Transverse colon (tissue), 4 donors: ENCODE measurements around the gene TET2. TPM values are rescaled to one million over a fixed set of nuclear protein-coding genes. Genes with fewer than 3 reads are reported as not detected.

ENCODE experiments used
- DNase-seq: peaks from one replicate; pipeline ENCODE4 v3.0.0-alpha.2; 2019
- H3K27ac ChIP-seq, 4 donors: fragments of 200-600 bp; sonication (generic); 2 replicates each; pipeline ENCODE4 v1.5.1; 2016 to 2018; ENCODE audit warnings: inconsistent platforms in 4 of 4
- H3K27me3 ChIP-seq: fragments of 200-600 bp; sonication (generic); 2 replicates; pipeline ENCODE4 v1.5.1; 2017; ENCODE audit warnings: inconsistent platforms
- H3K36me3 ChIP-seq, 4 donors: fragments of 200-600 bp; sonication (generic); 2 replicates each; pipeline ENCODE4 v1.5.1; 2017 to 2019; ENCODE audit warnings: inconsistent platforms in 4 of 4
- H3K4me1 ChIP-seq, 4 donors: fragments of 200-600 bp; sonication (generic); 2 replicates each; pipeline ENCODE4 v1.5.1; 2017 to 2020; ENCODE audit warnings: inconsistent platforms in 4 of 4
- H3K4me3 ChIP-seq, 4 donors: fragments of 200-600 bp; sonication (generic); 1 replicate in 1 of 4; 2 replicates in 3 of 4; pipeline versions ENCODE4 v1.5.1 to v1.6.1; 2017 to 2019; ENCODE audit warnings: inconsistent platforms in 4 of 4
- H3K9me3 ChIP-seq, 2 donors: fragments of 200-600 bp; sonication (generic); 2 replicates each; pipeline ENCODE4 v1.5.1; 2017 to 2019; ENCODE audit warnings: inconsistent platforms in 2 of 2
- EP300 ChIP-seq: sonication (generic); formaldehyde crosslinking; IDR thresholded peaks from one replicate; pipeline ENCODE4 v1.6.1; 2017; ENCODE audit warnings: antibody characterized with exemption, low read depth
- POLR2A ChIP-seq: fragments of 450-650 bp; IDR thresholded peaks from one replicate; pipeline ENCODE4 v1.6.1; 2016; ENCODE audit warnings: antibody characterized with exemption, mild to moderate bottlenecking, moderate library complexity
- POLR2AphosphoS5 ChIP-seq, 3 donors: sonication (generic); formaldehyde crosslinking; IDR thresholded peaks; one replicate each; pipeline ENCODE4 v1.6.1; 2016; ENCODE audit warnings: antibody characterized with exemption in 3 of 3
- WGBS, 2 donors: methylation state at CpG; one replicate each; pipeline ENCODE4 v1.1.5; 2018; ENCODE audit warnings: low coverage in 1 of 2; 5-methylcytosine and 5-hydroxymethylcytosine counted together
- in situ Hi-C, 4 donors: fragments of 200-750 bp; cut with MboI; loops; one replicate each; pipeline versions ENCODE4 v1.15.0 to v1.15.1; 2017; ENCODE audit warnings: low sequenced_read_pairs in 3 of 4, low pct_ligation_motif_present in 1 of 4, low pct_unique_long_range_greater_than_20kb in 1 of 4
- intact Hi-C: fragments of 100-400 bp; cut with DNase I; formaldehyde crosslinking; loops from one replicate; pipeline ENCODE4 v1.15.1; 2023; ENCODE audit warnings: low total_unique reads
- total RNA-seq, 4 donors: library from RNA; depleted of rRNA; stranded (reverse); fragments of >200 nt; gene quantifications; one replicate each; pipeline ENCODE4 v1.1.0, GENCODE V29; 2016
- TF ChIP-seq, protein P1 (sequence below), 5 experiments: fragments of 200-600 bp in 3 of 5; fragments of 450-650 bp in 2 of 5; sonication (generic) in 3 of 5; IDR thresholded peaks; 1 replicate in 2 of 5; 2 replicates in 3 of 5; pipeline ENCODE4 v1.5.1; 2016 to 2017; ENCODE audit warnings: antibody characterized with exemption in 5 of 5, inconsistent platforms in 3 of 5, mild to moderate bottlenecking in 2 of 5, moderate library complexity in 1 of 5

Gene TET2
- total RNA-seq, 4 donors from 2014 or later: 23.9 to 33.6 (median 29.5) TPM

DNA sequence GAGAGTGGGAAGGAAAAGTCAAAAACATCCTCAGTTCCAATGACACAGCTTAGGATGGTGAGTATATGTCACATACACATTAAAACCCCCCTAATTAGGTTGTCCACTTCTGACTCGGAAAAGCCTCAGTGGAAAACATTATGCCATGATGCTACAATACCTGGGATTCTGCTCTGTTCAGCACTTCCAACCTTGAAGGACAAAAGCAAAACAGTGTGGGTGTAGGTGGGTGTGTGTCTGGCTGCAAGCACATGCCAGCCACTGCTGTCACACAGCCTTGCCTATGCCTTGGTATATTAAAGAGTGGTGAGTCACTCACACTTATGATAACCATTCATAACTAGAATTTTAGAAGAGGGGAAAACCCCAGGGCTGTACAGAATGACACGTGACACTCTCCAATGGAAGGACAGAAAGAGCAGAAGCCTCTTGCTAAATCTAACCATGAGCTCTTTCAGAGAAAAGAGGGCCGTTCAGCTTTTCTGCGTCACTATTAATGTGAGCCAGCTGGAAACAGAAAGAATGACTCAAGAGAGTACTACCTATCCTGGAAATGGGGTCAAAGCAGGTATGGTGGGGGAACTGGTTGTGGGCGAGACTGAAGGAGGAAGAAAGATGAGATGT, 159.6 kb downstream of the TET2 start:
- in situ Hi-C loops: no loop called here
- WGBS, 2 donors: 51 to 72% methylated on average over 4 to 5 of the region's 5 CpGs
- Histone ChIP-seq H3K9me3 (peaks cover 9 to 17% of the 10 kb centered on the region in 2 donors), H3K27me3 (no peaks in the 10 kb centered on the region), H3K36me3 (no peaks in the 10 kb centered on the region), H3K4me3 (no peak overlapping the region), H3K4me1 (no peaks in the 10 kb centered on the region), H3K27ac (no peak overlapping the region)
- intact Hi-C loops: no loop called here
- DNase-seq: no peak
- TF ChIP-seq, protein P1, sequence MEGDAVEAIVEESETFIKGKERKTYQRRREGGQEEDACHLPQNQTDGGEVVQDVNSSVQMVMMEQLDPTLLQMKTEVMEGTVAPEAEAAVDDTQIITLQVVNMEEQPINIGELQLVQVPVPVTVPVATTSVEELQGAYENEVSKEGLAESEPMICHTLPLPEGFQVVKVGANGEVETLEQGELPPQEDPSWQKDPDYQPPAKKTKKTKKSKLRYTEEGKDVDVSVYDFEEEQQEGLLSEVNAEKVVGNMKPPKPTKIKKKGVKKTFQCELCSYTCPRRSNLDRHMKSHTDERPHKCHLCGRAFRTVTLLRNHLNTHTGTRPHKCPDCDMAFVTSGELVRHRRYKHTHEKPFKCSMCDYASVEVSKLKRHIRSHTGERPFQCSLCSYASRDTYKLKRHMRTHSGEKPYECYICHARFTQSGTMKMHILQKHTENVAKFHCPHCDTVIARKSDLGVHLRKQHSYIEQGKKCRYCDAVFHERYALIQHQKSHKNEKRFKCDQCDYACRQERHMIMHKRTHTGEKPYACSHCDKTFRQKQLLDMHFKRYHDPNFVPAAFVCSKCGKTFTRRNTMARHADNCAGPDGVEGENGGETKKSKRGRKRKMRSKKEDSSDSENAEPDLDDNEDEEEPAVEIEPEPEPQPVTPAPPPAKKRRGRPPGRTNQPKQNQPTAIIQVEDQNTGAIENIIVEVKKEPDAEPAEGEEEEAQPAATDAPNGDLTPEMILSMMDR (IDR thresholded peaks at IDR 0.05): no peak
- TF ChIP-seq EP300 (no peak), POLR2AphosphoS5 (IDR thresholded peaks at IDR 0.05) (no peak), POLR2A (no peak)

DNA sequence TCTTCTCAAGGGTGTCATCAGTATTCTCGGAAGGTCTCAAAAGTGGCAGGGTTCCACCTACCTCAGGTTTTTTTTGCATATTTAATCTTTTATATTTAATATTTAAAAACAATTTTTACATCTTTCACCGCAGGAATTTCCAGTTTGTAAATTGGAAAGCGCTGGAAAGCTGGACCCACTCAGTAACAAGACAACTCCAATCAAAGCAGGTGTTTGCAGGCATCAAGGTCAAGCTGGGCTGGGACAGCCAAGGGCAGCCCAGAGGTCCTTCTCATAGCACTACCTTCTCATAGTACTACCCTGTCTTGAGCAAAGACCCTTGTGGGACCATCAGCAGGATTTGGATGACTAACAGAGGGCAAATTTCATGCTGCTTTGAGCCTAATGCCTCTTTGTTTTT, 160.1 kb downstream of the TET2 start:
- Histone ChIP-seq H3K27ac (no peak overlapping the region), H3K4me3 (no peak overlapping the region), H3K27me3 (no peaks in the 10 kb centered on the region), H3K9me3 (peaks cover 11 to 17% of the 10 kb centered on the region in 2 donors), H3K4me1 (no peaks in the 10 kb centered on the region), H3K36me3 (no peaks in the 10 kb centered on the region)
- in situ Hi-C loops (no loop called here), intact Hi-C loops (no loop called here)
- no peak for DNase-seq
- TF ChIP-seq, protein P1 (IDR thresholded peaks at IDR 0.05): no peak
- WGBS, 2 donors: 76 to 83% methylated on average over 3 of the region's 3 CpGs

DNA sequence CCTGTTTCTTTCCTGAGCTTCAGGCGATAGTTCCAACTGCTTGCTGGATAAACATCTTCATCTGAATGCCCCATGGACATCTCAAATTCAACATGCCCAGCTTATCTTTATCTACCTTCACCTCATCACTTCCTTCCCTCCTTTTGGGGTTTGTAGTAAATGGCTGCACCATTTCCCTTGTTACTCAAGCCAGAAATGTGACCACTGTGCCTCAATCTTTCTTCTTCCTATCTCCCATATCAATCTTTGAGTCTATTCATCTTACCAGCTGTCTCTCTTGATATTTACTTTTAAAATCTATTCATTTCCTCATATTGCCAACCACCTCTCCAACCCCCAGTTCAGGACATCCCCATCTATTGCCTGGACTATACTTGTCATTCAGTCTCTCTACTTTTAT, 171.8 kb downstream of the TET2 start:
- intact Hi-C loops: no loop called here
- no peak for TF ChIP-seq POLR2A
- TF ChIP-seq, protein P1 (IDR thresholded peaks at IDR 0.05): no peak
- TF ChIP-seq EP300: no peak
- H3K27ac ChIP-seq: no peak overlapping the region
- no peaks in the 10 kb centered on the region for H3K4me1 ChIP-seq
- H3K27me3 ChIP-seq: no peaks in the 10 kb centered on the region
- H3K4me3 ChIP-seq: no peak overlapping the region
- 90 to 100% methylated on average over 1 of the region's 1 CpG for WGBS, 2 donors
- H3K36me3 ChIP-seq: no peaks in the 10 kb centered on the region
- no peak for DNase-seq
- H3K9me3 ChIP-seq: peaks cover 3 to 7% of the 10 kb centered on the region in 2 donors
- in situ Hi-C loops: no loop called here

DNA sequence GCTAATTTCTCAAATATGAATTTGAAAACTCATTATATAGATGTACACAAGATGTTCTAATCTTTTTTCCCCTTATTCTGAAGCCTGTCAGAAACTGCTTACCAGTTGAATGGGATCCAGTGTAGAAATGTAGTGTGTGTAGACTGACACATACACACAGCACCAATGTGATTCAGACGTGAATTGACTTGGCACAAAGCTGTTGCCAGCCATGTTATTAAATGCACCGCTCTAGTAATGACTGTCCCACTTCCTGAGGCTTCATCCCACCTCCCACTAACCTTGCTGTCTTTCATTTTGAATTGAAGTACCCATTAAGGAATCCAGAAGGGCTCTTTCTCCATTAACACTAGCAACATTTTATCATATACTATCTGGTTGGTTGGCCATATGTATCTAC, 180.5 kb downstream of the TET2 start:
- no peak for DNase-seq
- Histone ChIP-seq H3K27ac (no peak overlapping the region), H3K36me3 (no peaks in the 10 kb centered on the region), H3K9me3 (no peaks in the 10 kb centered on the region), H3K27me3 (no peaks in the 10 kb centered on the region), H3K4me1 (no peaks in the 10 kb centered on the region), H3K4me3 (no peak overlapping the region)
- in situ Hi-C loops (no loop called here), intact Hi-C loops (no loop called here)
- 70 to 80% methylated on average over 1 to 2 of the region's 2 CpGs for WGBS, 2 donors
- TF ChIP-seq, protein P1 (IDR thresholded peaks at IDR 0.05): no peak
- TF ChIP-seq POLR2A: no peak
- no peak for TF ChIP-seq POLR2AphosphoS5 (IDR thresholded peaks at IDR 0.05)
- no peak for TF ChIP-seq EP300
